Esophagus mucosa (tissue), 1 donor: ENCODE data around the gene CMIP. TPM values are rescaled to one million over a fixed set of nuclear protein-coding genes. Genes with fewer than 3 reads are reported as not detected.

ENCODE experiments used
- ATAC-seq: fragments of 200-7000 bp; cut with Tn5 transposase; one replicate; pipeline ENCODE4 v1.9.1; 2020
- total RNA-seq: library from RNA; stranded (reverse); gene quantifications from one replicate; pipeline ENCODE4 v1.2.4, GENCODE V29; 2023
- donor health status: DM: yes; HTN: yes; CAD: no.

The CMIP gene
- total RNA-seq, 1 donor from 2014 or later, result 47.0 TPM

- ATAC-seq, result no peak
These were observed 262.0 kb downstream of the CMIP start for GRCh38 chr16:81706327-81707295.

- ATAC-seq, result peak; percentile 65
These were observed 263.0 kb downstream of the CMIP start for GRCh38 chr16:81707411-81708265.

- no peak for ATAC-seq
These were observed 263.8 kb downstream of the CMIP start for GRCh38 chr16:81708266-81709015.

GRCh38 chr16:81709016-81709900 is 264.6 kb downstream of the CMIP start:
- ATAC-seq, result no peak

GRCh38 chr16:81710044-81710443 is 265.4 kb downstream of the CMIP start:
- no peak for ATAC-seq

GRCh38 chr16:81710596-81710995 is 266.0 kb downstream of the CMIP start:
- ATAC-seq, result no peak

GRCh38 chr16:81711657-81712319 is 267.2 kb downstream of the CMIP start:
- ATAC-seq, result peak; percentile 42

GRCh38 chr16:81712681-81713080 is 268.1 kb downstream of the CMIP start:
- no peak for ATAC-seq

- no peak for ATAC-seq
These were observed 268.7 kb downstream of the CMIP start for GRCh38 chr16:81713295-81713772.

GRCh38 chr16:81713796-81714195 is 269.2 kb downstream of the CMIP start:
- no peak for ATAC-seq

- ATAC-seq, result no peak
These were observed 270.0 kb downstream of the CMIP start for GRCh38 chr16:81714583-81714982.

GRCh38 chr16:81715358-81716196 is 271.0 kb downstream of the CMIP start:
- no peak for ATAC-seq

GRCh38 chr16:81716478-81717225 is 272.0 kb downstream of the CMIP start:
- no peak for ATAC-seq

- ATAC-seq, result no peak
These were observed 273.1 kb downstream of the CMIP start for GRCh38 chr16:81717662-81718189.

- no peak for ATAC-seq
These were observed 274.0 kb downstream of the CMIP start for GRCh38 chr16:81718637-81719036.

- no peak for ATAC-seq
These were observed 275.4 kb downstream of the CMIP start for GRCh38 chr16:81719993-81720392.

GRCh38 chr16:81720973-81721906 is 276.6 kb downstream of the CMIP start:
- ATAC-seq, result no peak
